Fibroblast of lung (primary cell): ENCODE results near the gene UTP4. TPM values are rescaled to one million over a fixed set of nuclear protein-coding genes. Genes with fewer than 3 reads are reported as not detected.

ENCODE experiments used
- DNase-seq, 2 donors: peaks; one replicate each; pipeline versions ENCODE4 v3.0.0 to v3.0.0-alpha.2; 2010; ENCODE audit warnings: low read depth in 2 of 2
- H2AFZ ChIP-seq: 2 replicates; pipeline ENCODE4 v1.5.1; 2012; ENCODE audit warnings: low read length, control low read depth, inconsistent platforms
- H3K27ac ChIP-seq: 2 replicates; pipeline ENCODE4 v1.5.1; 2011; ENCODE audit warnings: low read length, control low read depth; ENCODE audit not compliant: insufficient read depth
- H3K27me3 ChIP-seq: 2 replicates; pipeline ENCODE4 v1.5.1; 2011; ENCODE audit warnings: mild to moderate bottlenecking, low read length; ENCODE audit not compliant: control insufficient read depth, insufficient read depth
- H3K36me3 ChIP-seq: 2 replicates; pipeline ENCODE4 v1.5.1; 2011; ENCODE audit warnings: low read length; ENCODE audit not compliant: control insufficient read depth, insufficient read depth
- H3K4me1 ChIP-seq: 2 replicates; pipeline ENCODE4 v1.5.1; 2011; ENCODE audit warnings: low read length; ENCODE audit not compliant: control insufficient read depth, insufficient read depth; ENCODE audit errors: extremely low read depth
- H3K4me2 ChIP-seq: 2 replicates; pipeline ENCODE4 v1.5.1; 2011; ENCODE audit warnings: low read length, control low read depth; ENCODE audit not compliant: insufficient read depth; ENCODE audit errors: extremely low read depth
- H3K4me3 ChIP-seq, 4 experiments: fragments of 200-600 bp in 1 of 4; sonication (generic) in 1 of 4; replicated peaks in 1 of 4; 2 replicates each; pipeline ENCODE4 v1.5.1; 2011 to 2016; ENCODE audit warnings: low read length in 4 of 4, low read depth in 3 of 4, mild to moderate bottlenecking in 3 of 4, control low read depth in 2 of 4, inconsistent platforms in 1 of 4, mixed read lengths in 1 of 4; ENCODE audit not compliant: insufficient read depth in 1 of 4; ENCODE audit errors: control extremely low read depth in 1 of 4
- H3K79me2 ChIP-seq: 2 replicates; pipeline ENCODE4 v1.5.1; 2012; ENCODE audit warnings: mild to moderate bottlenecking, low read length, inconsistent platforms; ENCODE audit not compliant: control insufficient read depth, insufficient read depth
- H3K9ac ChIP-seq: 2 replicates; pipeline ENCODE4 v1.5.1; 2011; ENCODE audit warnings: mild to moderate bottlenecking, low read length, control low read depth; ENCODE audit not compliant: insufficient read depth
- H3K9me3 ChIP-seq: 2 replicates; pipeline ENCODE4 v1.5.1; 2012; ENCODE audit warnings: low read depth, low read length; ENCODE audit not compliant: control insufficient read depth, insufficient read depth
- H4K20me1 ChIP-seq: 2 replicates; pipeline ENCODE4 v1.5.1; 2011; ENCODE audit warnings: low read length; ENCODE audit not compliant: control insufficient read depth, insufficient read depth; ENCODE audit errors: extremely low read depth
- CTCF ChIP-seq, 2 donors: IDR thresholded peaks in 1 of 2; conservative IDR thresholded peaks in 1 of 2; 1 replicate in 1 of 2; 2 replicates in 1 of 2; pipeline ENCODE4 v1.5.1; 2011 to 2012; ENCODE audit warnings: low read length in 2 of 2, control low read depth in 1 of 2, inconsistent platforms in 1 of 2, low read depth in 1 of 2, mild to moderate bottlenecking in 1 of 2
- EZH2 ChIP-seq: IDR thresholded peaks from 2 replicates; pipeline ENCODE4 v1.5.1; 2012; ENCODE audit warnings: low read length, control low read depth, mild to moderate bottlenecking; ENCODE audit errors: missing control alignments
- polyA plus RNA-seq, 2 donors: library from polyadenylated mRNA; depleted of rRNA in 1 of 2; stranded (reverse) in 1 of 2; unstranded in 1 of 2; fragments of >200 nt; gene quantifications; 2 replicates each; pipeline ENCODE4 v1.2.1, GENCODE V29; 2011 to 2012; ENCODE audit warnings: missing spikeins in 1 of 2
- total RNA-seq: library from RNA; depleted of rRNA; stranded (reverse); fragments of >200 nt; gene quantifications from 2 replicates; pipeline ENCODE4 v1.2.1, GENCODE V29; 2014

Gene UTP4
- total and polyA plus RNA-seq, 2 donors (not counting 1 experiment from before 2014, with no cell fraction given): 14.4 to 56.5 TPM

GRCh38 chr16:69095193-69095592, 37.3 kb upstream of the UTP4 start:
- no peak overlapping the region for H3K4me3 ChIP-seq
- H3K4me1 ChIP-seq: no peaks in the 10 kb centered on the region

GRCh38 chr16:69100071-69100691, 32.3 kb upstream of the UTP4 start:
- H3K9me3 ChIP-seq: no peaks in the 10 kb centered on the region
- H3K27ac ChIP-seq: no peak overlapping the region
- H3K79me2 ChIP-seq: no peaks in the 10 kb centered on the region
- no peaks in the 10 kb centered on the region for H4K20me1 ChIP-seq
- no peak overlapping the region for H3K9ac ChIP-seq
- no peaks in the 10 kb centered on the region for H3K4me1 ChIP-seq
- H3K4me3 ChIP-seq: no peak overlapping the region
- H3K27me3 ChIP-seq: no peaks in the 10 kb centered on the region
- TF ChIP-seq CTCF (conservative IDR thresholded peaks at IDR 0.05 in 1 of 2, IDR thresholded peaks at IDR 0.05 in 1 of 2; ENCODE audit: low read depth in 1 of 2, low read length in 2 of 2): no peak
- TF ChIP-seq EZH2: no peak
- no peak for DNase-seq
- H3K36me3 ChIP-seq: no peaks in the 10 kb centered on the region
- no peak overlapping the region for H2AFZ ChIP-seq
- no peak overlapping the region for H3K4me2 ChIP-seq

More at GRCh38 chr16:69095193-69095592, 37.3 kb upstream of the UTP4 start:
- no peak overlapping the region for H3K9ac ChIP-seq
- no peaks in the 10 kb centered on the region for H3K27me3 ChIP-seq
- H3K36me3 ChIP-seq: no peaks in the 10 kb centered on the region
- DNase-seq: no peak
- no peaks in the 10 kb centered on the region for H3K79me2 ChIP-seq
- TF ChIP-seq EZH2 (no peak), CTCF (conservative IDR thresholded peaks at IDR 0.05 in 1 of 2, IDR thresholded peaks at IDR 0.05 in 1 of 2; ENCODE audit: low read depth in 1 of 2, low read length in 2 of 2) (no peak)
- H3K27ac ChIP-seq: no peak overlapping the region
- no peak overlapping the region for H3K4me2 ChIP-seq
- no peak overlapping the region for H2AFZ ChIP-seq
- no peaks in the 10 kb centered on the region for H4K20me1 ChIP-seq
- no peaks in the 10 kb centered on the region for H3K9me3 ChIP-seq

- Histone ChIP-seq H3K79me2 (no peaks in the 10 kb centered on the region), H3K27me3 (no peaks in the 10 kb centered on the region), H2AFZ (peak within 1 kb of the TSS; percentile 46), H3K4me1 (peaks cover 5% of the 10 kb centered on the region), H3K4me3 (peak within 1 kb of the TSS; percentile 49 to 63 (median 54)), H3K4me2 (peak within 1 kb of the TSS; percentile 98), H3K9me3 (no peaks in the 10 kb centered on the region), H3K9ac (no peak within 1 kb of the TSS), H4K20me1 (no peaks in the 10 kb centered on the region), H3K36me3 (peaks cover 2% of the 10 kb centered on the region), H3K27ac (no peak within 1 kb of the TSS)
- TF ChIP-seq EZH2 (no peak), CTCF (conservative IDR thresholded peaks at IDR 0.05 in 1 of 2, IDR thresholded peaks at IDR 0.05 in 1 of 2; ENCODE audit: low read depth in 1 of 2, low read length in 2 of 2) (no peak)
- peak; percentile 53 to 65 for DNase-seq
Observed at GRCh38 chr16:69105501-69106361, 26.7 kb upstream of the UTP4 start, which contains the start of gene HAS3. HAS3 (plus strand) TSS chr16:69105653; CDS start chr16:69109396, 3,743 bp downstream.
